Ovary (tissue), 9 donors: ENCODE measurements around the gene CROCC2. TPM values are rescaled to one million over a fixed set of nuclear protein-coding genes. Genes with fewer than 3 reads are reported as not detected.
A peak's percentile ranks its signal among the peaks of the same experiment; 100 is the strongest.

Source experiments
- DNase-seq, 5 donors: peaks; one replicate each; pipeline ENCODE4 v3.0.0-alpha.2; 2019 to 2020
- H3K27ac ChIP-seq, 2 donors: fragments of 200-600 bp; one replicate each; pipeline versions ENCODE4 v1.5.1 to v1.8.0; 2019 to 2022
- H3K27me3 ChIP-seq: fragments of 200-600 bp; one replicate; pipeline ENCODE4 v1.8.0; 2022
- H3K36me3 ChIP-seq: fragments of 200-600 bp; sonication (generic); one replicate; pipeline ENCODE4 v1.5.1; 2019
- H3K4me1 ChIP-seq: one replicate; pipeline ENCODE4 v1.8.1; 2013; ENCODE audit warnings: mild to moderate bottlenecking, moderate library complexity; ENCODE audit not compliant: insufficient read depth
- H3K4me3 ChIP-seq: fragments of 200-600 bp; sonication (generic); one replicate; pipeline ENCODE4 v1.5.1; 2017
- H3K9me3 ChIP-seq, 2 donors: fragments of 200-600 bp in 1 of 2; sonication (generic) in 1 of 2; one replicate each; pipeline versions ENCODE4 v1.5.1 to v1.8.1; 2013 to 2019; ENCODE audit warnings: mild to moderate bottlenecking in 1 of 2, moderate library complexity in 1 of 2
- EP300 ChIP-seq: sonication (generic); formaldehyde crosslinking; IDR thresholded peaks from one replicate; pipeline ENCODE4 v1.6.1; 2017; ENCODE audit warnings: antibody characterized with exemption
- POLR2A ChIP-seq: fragments of 450-650 bp; IDR thresholded peaks from one replicate; pipeline ENCODE4 v1.6.1; 2017; ENCODE audit warnings: antibody characterized with exemption, mild to moderate bottlenecking, moderate library complexity
- WGBS, 3 donors: extraction: QIAGEN DNeasy Blood & Tissue Kit in 1 of 3; methylation state at CpG; one replicate each; pipeline versions ENCODE4 v1.1.5 to v1.1.7; 2013 to 2017; 5-methylcytosine and 5-hydroxymethylcytosine counted together
- intact Hi-C, 4 donors: fragments of 100-400 bp; cut with DNase I; formaldehyde crosslinking; loops; one replicate each; pipeline versions ENCODE4 v1.11.0 to v1.15.1; 2022 to 2023
- polyA plus RNA-seq, 2 donors: library from polyadenylated mRNA; stranded (reverse); fragments of 200-250 nt in 1 of 2; fragments of 350-450 nt in 1 of 2; fragmentation: Illumina TruSeq in 1 of 2; extraction: RNeasy Lipid Tissue Mini Kit (QIAGEN cat#74804) in 1 of 2; gene quantifications; one replicate each; pipeline ENCODE4 v1.2.3, GENCODE V29; 2013 to 2014
- total RNA-seq, 7 donors: library from RNA; depleted of rRNA in 2 of 7; stranded (reverse); fragments of >200 nt in 2 of 7; fragmentation: NEBNext Ultra II Directional in 3 of 7; extraction: Animal tissue kit (Norgen Biotek cat#: 25700) in 3 of 7; gene quantifications; one replicate each; pipeline versions ENCODE4 v1.1.0 to v1.2.4, GENCODE V29; 2016 to 2023
- TF ChIP-seq, protein P1 (sequence below), 3 donors: fragments of 450-650 bp in 2 of 3; fragments of 200-600 bp in 1 of 3; IDR thresholded peaks; one replicate each; pipeline versions ENCODE4 v1.5.1 to v1.8.0; 2016 to 2022; ENCODE audit warnings: antibody characterized with exemption in 3 of 3, mild to moderate bottlenecking in 1 of 3
- donor health status: DM: no; HTN: no; CAD: no; lungs with moderate emphysema.
- donor health status: DM: no; HTN: no; CAD: no.
- donor health status: Bipolar disorder and iron deficiency.
- donor health status: DM: yes; HTN: yes; CAD: no.
- donor health status: DM: no; HTN: no; CAD: no.
- donor health status: DM: yes; HTN: yes; CAD: no.

Gene CROCC2
- total and polyA plus RNA-seq, 9 donors: 0.15 to 6.1 (median 1.5) TPM; not detected in 1

GRCh38 chr2:240988571-240989271 is 82.6 kb downstream of the CROCC2 start:
- TF ChIP-seq POLR2A: no peak
- TF ChIP-seq, protein P1, sequence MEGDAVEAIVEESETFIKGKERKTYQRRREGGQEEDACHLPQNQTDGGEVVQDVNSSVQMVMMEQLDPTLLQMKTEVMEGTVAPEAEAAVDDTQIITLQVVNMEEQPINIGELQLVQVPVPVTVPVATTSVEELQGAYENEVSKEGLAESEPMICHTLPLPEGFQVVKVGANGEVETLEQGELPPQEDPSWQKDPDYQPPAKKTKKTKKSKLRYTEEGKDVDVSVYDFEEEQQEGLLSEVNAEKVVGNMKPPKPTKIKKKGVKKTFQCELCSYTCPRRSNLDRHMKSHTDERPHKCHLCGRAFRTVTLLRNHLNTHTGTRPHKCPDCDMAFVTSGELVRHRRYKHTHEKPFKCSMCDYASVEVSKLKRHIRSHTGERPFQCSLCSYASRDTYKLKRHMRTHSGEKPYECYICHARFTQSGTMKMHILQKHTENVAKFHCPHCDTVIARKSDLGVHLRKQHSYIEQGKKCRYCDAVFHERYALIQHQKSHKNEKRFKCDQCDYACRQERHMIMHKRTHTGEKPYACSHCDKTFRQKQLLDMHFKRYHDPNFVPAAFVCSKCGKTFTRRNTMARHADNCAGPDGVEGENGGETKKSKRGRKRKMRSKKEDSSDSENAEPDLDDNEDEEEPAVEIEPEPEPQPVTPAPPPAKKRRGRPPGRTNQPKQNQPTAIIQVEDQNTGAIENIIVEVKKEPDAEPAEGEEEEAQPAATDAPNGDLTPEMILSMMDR (IDR thresholded peaks at IDR 0.05): no peak
- no peak for TF ChIP-seq EP300
- WGBS, 3 donors: 90 to 93% (median 92%) methylated on average over 5 to 6 of the region's 6 CpGs
- Histone ChIP-seq H3K4me1 (peaks cover 18% of the 10 kb centered on the region), H3K36me3 (no peaks in the 10 kb centered on the region), H3K9me3 (peaks cover 0 to 3% of the 10 kb centered on the region in 2 donors), H3K27ac (no peak overlapping the region), H3K4me3 (no peak overlapping the region), H3K27me3 (no peaks in the 10 kb centered on the region)
- peak in 2 of 5 donors; percentile 7 to 18 for DNase-seq
- intact Hi-C loops: no loop called here

GRCh38 chr2:240989451-240990265 is 83.5 kb downstream of the CROCC2 start:
- Histone ChIP-seq H3K4me3 (no peak overlapping the region), H3K4me1 (peaks cover 23% of the 10 kb centered on the region), H3K36me3 (no peaks in the 10 kb centered on the region), H3K9me3 (peaks cover 0 to 3% of the 10 kb centered on the region in 2 donors), H3K27ac (no peak overlapping the region), H3K27me3 (no peaks in the 10 kb centered on the region)
- 92 to 93% (median 92%) methylated on average over 15 to 17 of the region's 17 CpGs for WGBS, 3 donors
- peak in 4 of 5 donors; percentile 11 to 36 (median 31) for DNase-seq
- intact Hi-C loops: loop anchor here in 1 of 4 donors (10.0 kb wide), 1 partner anchor 75 kb away; no protein-coding TSS in a partner anchor
- TF ChIP-seq, protein P1 (IDR thresholded peaks at IDR 0.05): no peak
- no peak for TF ChIP-seq EP300
- no peak for TF ChIP-seq POLR2A

GRCh38 chr2:240990266-240990529 is 84.1 kb downstream of the CROCC2 start:
- Histone ChIP-seq H3K4me3 (no peak overlapping the region), H3K27me3 (no peaks in the 10 kb centered on the region), H3K27ac (no peak overlapping the region), H3K9me3 (peaks cover 0 to 3% of the 10 kb centered on the region in 2 donors), H3K36me3 (no peaks in the 10 kb centered on the region), H3K4me1 (peaks cover 25% of the 10 kb centered on the region)
- intact Hi-C loops: loop anchor here in 1 of 4 donors (10.0 kb wide), 1 partner anchor 75 kb away; no protein-coding TSS in a partner anchor
- TF ChIP-seq, protein P1 (IDR thresholded peaks at IDR 0.05): no peak
- no peak for TF ChIP-seq EP300
- TF ChIP-seq POLR2A: no peak
- no peak for DNase-seq
- 85 to 95% (median 91%) methylated on average over 2 of the region's 2 CpGs for WGBS, 3 donors

- no peak overlapping the region for H3K4me3 ChIP-seq
- H3K36me3 ChIP-seq: no peaks in the 10 kb centered on the region
- intact Hi-C loops: loop anchor here in 1 of 4 donors (10.0 kb wide), 1 partner anchor 76 kb away; no protein-coding TSS in a partner anchor
- TF ChIP-seq POLR2A (no peak), EP300 (no peak)
- TF ChIP-seq, protein P1 (IDR thresholded peaks at IDR 0.05): no peak
- H3K27ac ChIP-seq: peak overlapping the region in 1 of 2 donors; percentile 65
- peaks cover 0 to 3% of the 10 kb centered on the region in 2 donors for H3K9me3 ChIP-seq
- peak in 4 of 5 donors; percentile 16 to 24 (median 19) for DNase-seq
- H3K4me1 ChIP-seq: peaks cover 31% of the 10 kb centered on the region
- 94 to 99% (median 96%) methylated on average over 11 to 13 of the region's 13 CpGs for WGBS, 3 donors
- no peaks in the 10 kb centered on the region for H3K27me3 ChIP-seq
These were observed 84.7 kb downstream of the CROCC2 start for GRCh38 chr2:240990726-240991377.
